Middle frontal gyrus (tissue), 1 donor: ENCODE data around the gene LRTM2.

Source experiments
- DNase-seq: peaks from one replicate; pipeline ENCODE4 v3.0.0-alpha.2; 2015; ENCODE audit warnings: low spot score; ENCODE audit errors: extremely low spot score

LRTM2 gene

GRCh38 chr12:1864456-1864855 is 44.1 kb downstream of the LRTM2 start:
- DNase-seq: no peak

DNA sequence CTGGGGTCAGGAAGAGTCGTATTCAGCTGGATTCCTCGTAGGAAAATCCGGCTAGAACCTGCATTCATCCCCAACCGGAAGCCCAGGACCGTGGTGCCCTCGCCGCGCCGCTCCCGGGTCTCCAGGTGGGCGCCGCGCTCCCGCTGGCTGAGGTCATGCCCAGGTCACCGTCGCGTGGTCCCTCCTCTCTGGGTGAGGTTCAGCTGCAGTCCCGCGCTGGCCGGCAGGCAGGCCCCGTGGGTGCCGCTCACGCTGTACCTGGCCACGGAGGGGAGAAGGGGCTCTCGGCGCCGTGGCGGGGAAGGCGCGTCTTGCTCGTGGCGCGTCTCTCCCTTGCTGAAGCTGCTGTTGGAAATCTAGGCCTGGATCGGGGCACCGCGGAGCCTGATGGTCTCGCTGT is 44.5 kb downstream of the LRTM2 start:
- DNase-seq: no peak

DNA sequence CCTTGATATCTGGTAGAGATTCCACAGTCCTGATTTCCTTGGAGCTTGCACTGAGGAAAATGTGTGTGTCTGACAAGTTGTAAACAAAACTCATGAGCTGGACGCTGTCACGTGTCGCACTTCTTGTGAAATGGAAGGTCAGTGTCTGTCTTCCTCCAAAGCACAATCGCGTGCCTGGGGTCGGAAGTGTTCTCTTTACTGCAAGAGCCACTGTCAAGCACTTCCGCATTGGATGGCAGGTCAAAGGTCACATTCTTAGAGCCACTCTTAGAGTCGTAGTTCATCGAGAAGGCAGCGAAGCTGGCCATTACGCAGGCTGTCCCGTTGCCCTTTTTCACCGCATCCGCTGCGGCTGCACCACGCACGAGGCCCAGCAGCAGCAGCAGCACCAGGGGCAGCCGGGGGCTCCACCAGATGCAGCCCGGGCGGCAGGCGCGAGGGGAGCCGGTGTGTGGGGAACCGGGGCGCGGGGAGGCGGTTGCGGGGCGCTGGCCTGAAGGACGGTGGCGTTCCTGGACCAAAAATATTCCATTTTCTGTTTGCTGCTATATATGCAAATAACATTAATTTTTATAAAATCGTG is 45.0 kb downstream of the LRTM2 start:
- no peak for DNase-seq

DNA sequence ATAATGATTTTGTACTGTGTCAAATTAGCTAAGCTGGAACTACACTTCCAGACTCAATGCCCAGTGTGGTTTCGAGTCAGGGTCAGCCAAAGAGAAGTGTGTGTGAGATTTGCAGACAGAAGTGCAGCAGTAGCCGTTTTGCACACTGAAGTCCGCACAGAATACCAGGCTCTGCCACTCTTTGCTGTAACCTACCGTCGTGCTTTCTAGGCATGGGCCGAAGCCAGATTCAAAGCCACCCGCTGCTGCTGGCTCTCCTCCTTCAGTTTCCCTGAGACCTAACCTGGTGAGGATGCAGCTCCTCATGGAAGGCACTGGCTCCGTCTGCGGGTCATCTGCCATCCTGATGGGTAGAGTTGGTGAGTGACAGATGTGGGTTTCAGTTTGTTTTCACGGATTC is 48.8 kb downstream of the LRTM2 start:
- DNase-seq: no peak

GRCh38 chr12:1870086-1870485 is 49.7 kb downstream of the LRTM2 start:
- no peak for DNase-seq

- DNase-seq: no peak
Measured at GRCh38 chr12:1870998-1871917, 50.9 kb downstream of the LRTM2 start.

- DNase-seq: no peak
Measured at GRCh38 chr12:1872001-1872400, 51.6 kb downstream of the LRTM2 start.

DNA sequence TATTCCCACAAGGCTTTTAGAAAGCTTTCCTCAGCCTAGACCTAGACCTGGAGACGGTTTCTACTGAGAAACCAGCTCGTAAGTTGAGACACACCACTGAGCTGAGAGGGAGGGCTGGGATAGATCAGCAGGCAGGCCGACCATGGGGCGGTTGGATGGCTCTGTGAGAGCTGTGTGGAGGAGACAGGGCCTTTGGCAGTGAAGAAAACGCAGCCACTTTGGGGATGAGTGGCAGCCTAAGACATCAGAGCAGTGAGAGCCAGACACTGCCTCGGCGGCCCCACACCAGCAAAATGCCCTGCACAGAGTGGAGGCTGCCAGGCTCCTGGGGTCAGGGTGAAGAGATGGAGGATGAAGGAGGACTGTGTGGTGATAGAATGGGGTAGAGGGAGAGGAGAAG is 52.1 kb downstream of the LRTM2 start:
- no peak for DNase-seq

GRCh38 chr12:1873531-1874510 is 53.5 kb downstream of the LRTM2 start:
- DNase-seq: no peak

GRCh38 chr12:1875608-1876007 is 55.2 kb downstream of the LRTM2 start:
- DNase-seq: no peak

- no peak for DNase-seq
Measured at GRCh38 chr12:1876086-1876485, 55.7 kb downstream of the LRTM2 start.

DNA sequence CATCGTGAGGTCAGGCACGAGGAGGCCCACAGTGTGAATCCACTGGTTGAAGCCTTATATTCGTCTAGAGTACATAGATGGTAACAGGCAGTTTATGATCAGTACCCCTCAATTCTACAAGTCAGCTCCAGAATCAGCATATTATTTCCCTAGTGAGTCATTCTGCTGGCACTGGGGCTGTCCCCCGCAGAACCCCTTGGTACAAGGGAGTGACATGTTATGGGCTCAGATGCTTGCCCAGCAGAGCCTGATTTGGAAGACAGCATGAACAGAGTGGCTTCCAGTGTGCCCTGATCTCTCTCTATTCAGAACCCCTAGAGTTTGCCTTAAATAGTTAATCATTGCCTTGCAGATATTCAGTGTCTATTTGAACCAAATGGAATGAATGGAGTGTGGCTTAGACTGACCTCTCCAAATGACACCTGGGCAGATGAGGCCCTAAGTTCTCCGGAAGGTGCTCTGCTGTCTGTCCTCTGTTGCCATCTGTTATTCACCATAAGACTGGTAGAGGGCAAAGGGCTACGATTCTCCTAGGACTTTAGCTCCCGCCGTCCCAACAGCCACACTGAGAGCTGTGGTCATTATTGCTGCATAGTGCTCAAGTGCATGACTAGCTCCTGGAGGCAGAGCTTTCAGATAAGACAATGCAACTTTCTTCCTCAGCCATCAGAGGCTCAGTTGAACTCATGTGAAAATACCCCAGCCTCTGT is 57.0 kb downstream of the LRTM2 start:
- no peak for DNase-seq

- DNase-seq: no peak
Measured at GRCh38 chr12:1878214-1878613, 57.8 kb downstream of the LRTM2 start.

- no peak for DNase-seq
Measured at GRCh38 chr12:1878695-1879094, 58.3 kb downstream of the LRTM2 start.

GRCh38 chr12:1879633-1880032 is 59.3 kb downstream of the LRTM2 start:
- no peak for DNase-seq

- DNase-seq: no peak
Measured at GRCh38 chr12:1880153-1880845, 59.9 kb downstream of the LRTM2 start.

- no peak for DNase-seq
Measured at GRCh38 chr12:1880876-1881275, 60.5 kb downstream of the LRTM2 start.

- DNase-seq: no peak
Measured at GRCh38 chr12:1881301-1881700, 60.9 kb downstream of the LRTM2 start.

DNA sequence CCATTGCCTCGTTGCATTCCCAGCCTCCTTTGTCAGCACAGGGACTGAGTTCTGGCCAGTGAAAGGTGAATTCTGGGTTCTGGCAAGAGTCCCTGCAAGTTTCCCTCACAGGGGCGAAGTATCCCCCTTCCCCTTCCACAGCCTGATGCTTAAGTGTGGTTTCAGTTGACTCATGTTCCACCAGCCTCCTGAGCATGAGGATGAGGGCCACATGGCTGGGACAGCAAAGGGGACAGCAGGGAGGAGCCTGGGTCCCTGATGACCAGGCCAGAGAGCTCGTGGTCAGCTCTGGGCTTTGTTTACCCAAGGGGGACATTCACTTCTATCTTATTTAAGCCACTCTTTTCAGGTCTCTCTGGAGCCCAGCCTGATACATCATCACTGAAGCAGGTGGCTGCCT is 61.6 kb downstream of the LRTM2 start:
- DNase-seq: no peak

DNA sequence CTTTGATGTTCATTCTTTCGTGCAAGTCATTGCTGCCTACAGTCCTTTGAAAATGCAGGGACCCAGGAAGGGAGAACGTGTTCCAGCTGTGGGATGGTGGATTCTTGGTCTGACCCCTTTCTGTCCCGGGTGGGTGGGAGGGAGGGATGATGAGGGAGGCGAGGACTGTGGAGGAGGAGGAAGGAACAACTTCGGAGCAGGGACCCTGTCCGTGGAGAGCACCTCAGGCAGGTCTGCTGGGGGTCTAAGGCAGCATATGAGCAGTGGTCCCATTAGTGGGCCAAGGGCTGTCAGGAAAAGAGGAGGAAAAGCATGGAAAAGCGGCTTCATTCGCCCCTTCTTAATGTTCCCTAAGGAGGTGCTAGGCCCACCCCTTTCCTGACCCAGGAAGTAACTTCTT is 62.0 kb downstream of the LRTM2 start:
- no peak for DNase-seq
